ENCODE results near the gene ASPDH.
"Not testable (repeated sequence)": the region's sequence is repeated elsewhere in the genome, so short reads cannot be mapped to it uniquely, and the experiment has no call there.

ASPDH gene

DNA sequence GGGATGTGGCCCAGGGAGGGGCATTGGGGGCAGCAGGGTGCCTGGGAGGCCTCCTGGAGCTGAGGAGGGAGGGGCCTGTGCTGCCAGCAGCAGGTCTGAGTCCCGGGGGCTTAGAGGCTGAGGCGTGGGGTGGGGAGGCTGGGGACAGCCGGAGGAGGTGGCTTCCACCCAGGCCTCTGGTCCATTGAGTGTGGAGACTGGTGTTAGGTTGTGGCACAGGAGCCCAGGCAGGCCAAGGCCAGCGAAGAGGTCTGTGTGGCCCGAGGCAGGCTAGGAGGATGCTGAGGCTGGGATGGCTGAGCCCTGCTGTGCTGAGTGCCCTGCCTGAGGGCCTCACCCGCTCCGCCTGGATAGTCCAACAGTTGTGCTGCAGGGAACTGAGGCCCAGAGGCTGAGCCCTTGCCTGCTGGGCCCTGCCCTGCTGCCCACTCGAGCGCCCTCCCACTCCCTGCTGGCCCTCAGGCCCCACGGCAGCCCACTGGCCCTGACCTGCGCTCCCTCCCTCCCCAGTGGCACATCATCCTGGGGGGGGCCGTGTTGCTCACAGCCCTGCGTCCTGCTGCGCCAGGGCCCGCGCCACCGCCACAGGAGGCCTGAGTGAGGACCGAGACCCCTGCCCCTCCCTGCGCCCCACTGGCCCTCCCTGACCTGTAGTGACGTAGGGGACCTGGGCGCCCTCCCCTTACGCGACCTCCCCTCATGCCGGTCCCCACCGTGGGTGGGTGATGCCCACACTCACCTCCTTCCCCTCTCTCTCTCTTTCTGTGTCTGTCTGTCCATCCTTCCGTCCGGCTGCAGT is 32.2 kb downstream of the ASPDH start:
- DNase-seq (ENCODE audit: extremely low spot score, insufficient read length, low read depth) (no peak), FAIRE-seq (no peak)

GRCh38 chr19:50480281-50481111 is 33.2 kb downstream of the ASPDH start:
- DNase-seq (ENCODE audit: extremely low spot score, insufficient read length, low read depth) (no peak), FAIRE-seq (no peak)

GRCh38 chr19:50479761-50480251 is 33.9 kb downstream of the ASPDH start:
- FAIRE-seq = no peak
- no peak for DNase-seq (ENCODE audit: extremely low spot score, insufficient read length, low read depth)

DNA sequence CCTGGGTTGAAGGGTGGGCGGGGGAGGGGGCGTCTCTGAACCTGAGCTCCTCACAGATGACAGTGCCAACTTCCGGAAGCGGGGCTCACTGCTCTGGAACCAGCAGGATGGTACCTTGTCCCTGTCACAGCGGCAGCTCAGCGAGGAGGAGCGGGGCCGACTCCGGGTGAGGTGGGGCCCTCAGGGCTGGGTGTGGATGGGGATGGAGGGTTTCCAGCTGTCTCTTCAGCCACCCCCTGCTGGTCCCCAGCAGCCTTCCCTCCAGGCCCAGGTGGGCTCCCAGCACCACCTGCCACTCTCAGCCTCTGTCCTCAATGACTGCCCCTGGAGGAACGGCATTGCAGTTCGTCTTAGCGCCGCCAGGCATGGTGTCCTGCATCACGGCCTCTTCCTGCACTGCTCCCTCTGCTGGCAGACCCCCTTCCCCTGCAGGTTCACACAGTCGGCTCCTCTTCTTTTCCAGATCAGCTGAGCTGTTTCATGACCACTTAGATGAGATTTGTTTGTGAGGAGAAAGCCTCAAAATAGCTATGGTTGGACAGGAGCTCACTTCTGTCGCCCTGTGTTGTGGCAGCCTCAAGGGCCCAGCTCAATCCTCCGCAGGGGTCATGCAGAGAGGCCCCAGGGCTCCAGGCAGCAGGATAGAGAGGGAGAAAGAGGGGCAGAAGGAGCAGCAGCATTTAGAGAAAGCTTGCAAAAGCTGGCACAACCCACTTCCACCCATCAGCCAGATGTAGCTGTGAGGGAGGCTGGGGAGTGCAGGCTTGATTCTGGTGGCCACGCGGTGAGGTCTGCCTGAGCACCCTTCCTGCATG is 34.6 kb downstream of the ASPDH start:
- no peak for FAIRE-seq
- no peak for DNase-seq (ENCODE audit: extremely low spot score, insufficient read length, low read depth)

DNA sequence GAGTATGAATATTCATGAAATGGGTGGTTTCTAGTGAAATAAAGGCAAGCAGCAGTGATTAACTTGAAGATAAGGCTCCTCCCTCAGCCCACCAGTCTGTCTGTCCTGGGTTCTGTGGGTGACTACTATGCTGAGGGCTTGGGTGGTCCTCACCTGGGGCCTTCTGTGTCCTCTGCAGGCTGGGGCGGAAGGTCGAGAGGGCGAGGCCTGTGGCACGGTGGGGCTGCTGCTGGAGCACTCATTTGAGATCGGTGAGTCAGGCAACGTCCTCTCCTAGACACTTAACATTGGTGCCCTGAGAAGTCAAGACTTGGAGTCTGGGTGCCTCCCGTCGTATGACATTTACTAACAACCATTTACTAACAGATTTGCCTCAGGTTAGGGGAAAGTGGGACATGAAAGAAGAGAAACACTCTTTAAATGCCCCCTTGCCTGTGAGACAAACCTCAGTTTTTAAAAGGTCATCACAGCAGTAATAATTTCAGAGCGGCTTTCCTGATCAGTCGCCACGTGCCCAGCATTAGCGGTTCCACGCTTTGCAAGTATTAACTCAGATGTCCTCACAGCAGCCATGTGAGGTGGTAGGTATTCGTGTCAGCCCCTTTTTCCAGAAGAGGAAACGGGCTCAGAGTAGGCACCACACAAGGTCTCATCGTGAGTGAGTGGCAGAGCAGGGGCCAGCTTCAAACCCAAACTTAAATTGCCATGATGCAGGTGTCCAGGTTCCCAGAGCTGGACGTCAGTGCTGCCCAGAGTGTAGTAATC is 35.8 kb downstream of the ASPDH start:
- FAIRE-seq (no peak), DNase-seq (ENCODE audit: extremely low spot score, insufficient read length, low read depth) (no peak)

DNA sequence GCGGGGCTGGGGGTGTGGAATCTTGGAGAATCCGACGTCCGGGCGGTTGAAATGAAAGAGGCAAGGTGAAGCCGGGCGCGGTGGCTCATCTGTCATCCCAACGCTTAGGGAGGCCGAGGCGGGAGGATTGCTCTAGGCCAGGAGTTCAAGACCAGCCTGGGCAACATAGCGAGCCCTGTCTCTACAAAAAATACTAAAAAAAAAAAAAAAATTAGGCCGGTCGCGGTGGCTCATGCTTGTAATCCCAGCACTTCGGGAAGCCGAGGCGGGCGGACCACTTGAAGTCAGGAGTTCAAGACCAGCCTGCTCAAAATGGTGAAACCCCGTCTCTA is 36.8 kb downstream of the ASPDH start:
- FAIRE-seq = no peak
- DNase-seq (ENCODE audit: extremely low spot score, insufficient read length, low read depth) = no peak

DNA sequence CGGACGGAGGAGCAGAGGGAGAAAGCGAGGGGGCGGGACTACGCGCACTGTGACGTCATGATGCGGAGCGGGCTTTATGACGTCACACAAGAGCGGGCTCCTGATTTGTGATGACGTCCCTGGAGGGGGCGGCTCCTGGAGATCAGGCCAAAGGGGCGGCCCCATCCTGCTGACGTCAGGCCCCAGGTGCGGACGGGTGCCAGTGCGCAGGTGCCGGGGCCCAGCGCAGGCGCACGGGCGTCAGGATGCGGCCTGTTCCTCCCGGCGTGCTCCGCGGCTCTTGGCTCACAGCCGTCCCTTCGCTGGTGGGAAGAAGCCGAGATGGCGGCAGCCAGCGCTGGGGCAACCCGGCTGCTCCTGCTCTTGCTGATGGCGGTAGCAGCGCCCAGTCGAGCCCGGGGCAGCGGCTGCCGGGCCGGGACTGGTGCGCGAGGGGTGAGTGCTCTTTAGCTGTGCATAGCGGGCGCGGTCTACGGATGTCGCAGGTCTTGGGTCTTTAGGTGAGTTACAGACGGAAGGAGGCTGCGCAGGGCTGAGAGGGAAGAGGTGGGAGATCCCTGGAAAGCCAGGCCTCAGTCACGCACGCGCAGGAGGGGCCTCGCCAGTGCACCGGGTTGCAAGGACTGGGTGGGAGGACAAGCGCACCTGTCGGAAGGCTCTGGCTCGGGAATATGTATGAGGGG is 37.3 kb downstream of the ASPDH start, which contains the start of the genes EMC10 and GARIN5A:
TSS of gene EMC10 (plus strand) at position 284 of the 683 bp plus-strand sequence. CDS start at position 322, 38 bp downstream.
TSS of gene GARIN5A (minus strand) at position 625 of the 683 bp plus-strand sequence. CDS start at position 165, 460 bp downstream.
- FAIRE-seq (peak; percentile 88), DNase-seq (ENCODE audit: extremely low spot score, insufficient read length, low read depth) (peak; percentile 100)

GRCh38 chr19:50475736-50476223 is 37.9 kb downstream of the ASPDH start:
- DNase-seq (ENCODE audit: extremely low spot score, insufficient read length, low read depth) (no peak), FAIRE-seq (no peak)

GRCh38 chr19:50475101-50475568 is 38.6 kb downstream of the ASPDH start:
- no peak for DNase-seq (ENCODE audit: extremely low spot score, insufficient read length, low read depth)
- FAIRE-seq = no peak

DNA sequence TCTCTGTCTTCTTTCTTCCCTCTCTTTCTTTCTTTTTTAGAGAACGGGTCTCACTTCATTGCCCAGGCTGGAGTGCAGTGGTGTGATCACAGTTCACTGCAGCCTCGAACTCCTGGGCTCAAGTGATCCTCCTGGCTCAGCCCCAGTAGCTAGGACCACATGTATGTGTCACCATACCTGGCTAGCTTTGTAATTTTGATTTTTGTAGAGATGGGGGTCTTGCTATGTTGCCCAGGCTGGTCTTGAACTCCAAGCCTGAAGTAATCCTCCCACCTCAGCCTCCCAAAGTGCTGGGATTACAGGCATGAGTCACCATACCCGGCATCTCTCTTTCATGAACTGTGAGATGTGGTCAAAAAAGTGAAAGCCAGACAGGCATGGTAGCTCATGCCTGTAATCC is 40.4 kb downstream of the ASPDH start:
- not testable (repeated sequence) for FAIRE-seq; DNase-seq (ENCODE audit: extremely low spot score, insufficient read length, low read depth)

- FAIRE-seq = no peak
These were observed 44.9 kb downstream of the ASPDH start for GRCh38 chr19:50468818-50469217.

GRCh38 chr19:50467566-50467965 is 46.1 kb downstream of the ASPDH start:
- DNase-seq (ENCODE audit: extremely low spot score, insufficient read length, low read depth) = no peak

More at GRCh38 chr19:50468818-50469217, 44.9 kb downstream of the ASPDH start:
- DNase-seq (ENCODE audit: extremely low spot score, insufficient read length, low read depth) = no peak

DNA sequence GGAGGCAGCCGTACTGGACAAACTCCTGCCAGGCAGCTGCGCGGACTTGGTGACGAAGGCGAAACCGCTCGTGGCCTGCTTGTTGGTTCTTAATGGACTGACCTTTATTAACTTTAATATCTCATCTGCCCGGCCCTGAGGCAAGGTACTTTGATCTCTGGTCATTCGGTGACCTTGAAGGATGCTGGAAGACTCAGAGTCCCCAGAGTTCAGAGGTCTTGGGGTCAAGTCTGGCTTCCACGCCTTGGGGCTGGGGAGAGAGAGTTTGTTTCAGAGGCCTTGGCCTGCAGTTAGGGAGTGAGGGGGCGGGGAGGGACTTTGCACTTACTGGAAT is 47.0 kb downstream of the ASPDH start:
- FAIRE-seq (no peak), DNase-seq (ENCODE audit: extremely low spot score, insufficient read length, low read depth) (no peak)

More at GRCh38 chr19:50467566-50467965, 46.1 kb downstream of the ASPDH start:
- FAIRE-seq = no peak

DNA sequence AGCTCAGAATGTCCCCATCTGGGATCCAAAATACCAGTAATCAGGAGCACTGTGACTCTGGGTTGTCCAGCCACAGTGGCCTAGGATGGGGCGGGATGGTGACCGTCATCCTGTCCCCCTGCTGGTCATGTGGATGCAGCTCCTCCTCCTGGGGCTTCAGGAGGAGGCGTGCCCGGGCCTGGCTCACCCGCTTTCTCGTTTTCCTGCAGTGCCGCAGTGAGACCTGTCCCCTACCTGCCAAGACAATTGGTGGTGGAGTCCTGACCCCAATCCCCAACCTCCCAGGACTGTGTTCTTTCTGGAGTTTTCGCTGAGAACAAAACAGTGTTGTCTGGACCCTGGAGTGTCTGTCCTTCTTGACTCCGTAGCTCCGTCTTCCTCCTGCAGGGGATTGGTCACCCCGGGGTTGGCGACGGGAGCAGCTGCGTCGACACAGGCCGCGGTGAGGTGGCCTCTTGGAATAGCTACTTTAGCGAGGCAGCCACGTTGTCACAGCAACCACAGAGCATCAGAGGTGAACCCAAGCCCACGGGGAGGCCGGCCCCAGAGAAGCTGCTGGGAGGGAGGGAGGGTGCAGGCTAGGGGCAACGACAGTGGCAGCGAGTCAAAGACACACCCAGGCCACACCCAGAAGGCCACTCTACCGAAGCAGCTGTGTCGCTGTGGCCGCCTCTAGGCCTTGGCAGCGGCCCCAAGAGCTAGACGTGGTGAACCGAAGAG is 47.6 kb downstream of the ASPDH start:
- FAIRE-seq (no peak), DNase-seq (ENCODE audit: extremely low spot score, insufficient read length, low read depth) (no peak)

DNA sequence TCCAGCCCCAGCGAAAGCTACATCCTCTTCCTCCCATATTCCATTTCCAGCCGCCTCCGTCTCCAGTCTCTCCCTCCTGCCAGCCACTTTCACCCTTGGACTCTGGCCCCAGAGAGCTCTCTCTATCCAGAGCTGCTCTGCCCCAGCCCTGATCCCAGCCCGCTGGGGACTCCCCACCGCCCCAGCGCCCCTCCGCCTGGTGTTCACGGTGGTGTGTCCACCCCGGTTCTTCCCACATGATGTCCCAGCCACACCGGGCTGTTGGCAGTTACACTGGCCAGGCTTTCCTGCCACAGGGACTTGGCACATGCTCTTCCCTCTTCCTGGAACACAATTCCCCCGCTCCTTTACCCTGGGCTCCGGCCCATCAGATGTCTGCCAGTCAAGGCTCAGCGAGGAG is 48.7 kb downstream of the ASPDH start:
- FAIRE-seq (no peak), DNase-seq (ENCODE audit: extremely low spot score, insufficient read length, low read depth) (no peak)

- no peak for FAIRE-seq
These were observed 49.4 kb downstream of the ASPDH start for GRCh38 chr19:50464348-50464747.

DNA sequence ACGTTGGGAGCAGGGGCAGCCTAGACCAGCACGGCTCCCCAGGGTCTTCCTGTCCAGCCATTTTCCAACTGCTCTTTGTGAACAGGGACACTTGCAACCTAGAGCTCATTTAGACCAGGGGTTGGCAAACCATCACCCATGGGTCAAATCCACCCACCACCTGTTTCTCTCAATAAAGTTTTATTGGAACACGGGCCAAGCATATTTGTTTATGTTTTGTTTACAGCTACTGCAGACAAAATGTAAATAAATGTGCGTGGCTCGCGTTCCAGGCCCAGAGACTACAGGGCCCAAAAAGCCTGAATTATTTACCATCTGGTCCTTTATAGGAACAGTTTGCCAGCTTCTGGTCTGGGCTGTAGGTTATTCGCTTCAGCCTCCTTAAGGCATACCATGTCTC is 50.7 kb downstream of the ASPDH start:
- FAIRE-seq = no peak

More at GRCh38 chr19:50464348-50464747, 49.4 kb downstream of the ASPDH start:
- no peak for DNase-seq (ENCODE audit: extremely low spot score, insufficient read length, low read depth)

More for the DNA sequence above, 50.7 kb downstream of the ASPDH start:
- DNase-seq (ENCODE audit: extremely low spot score, insufficient read length, low read depth) = no peak
